Astrocyte (in vitro differentiated cells and primary cell): ENCODE data around the gene PHF10.

Experiments used
- CTCF ChIP-seq: IDR thresholded peaks from 2 replicates; pipeline ENCODE4 v1.5.1; 2011; ENCODE audit warnings: low read depth, mild to moderate bottlenecking, inconsistent platforms, low read length, moderate library complexity; ENCODE audit not compliant: insufficient read depth
- EZH2 ChIP-seq: IDR thresholded peaks from 2 replicates; pipeline ENCODE4 v1.6.1; 2012; ENCODE audit warnings: mild to moderate bottlenecking, low read length, inconsistent platforms; ENCODE audit not compliant: insufficient read depth

DNA sequence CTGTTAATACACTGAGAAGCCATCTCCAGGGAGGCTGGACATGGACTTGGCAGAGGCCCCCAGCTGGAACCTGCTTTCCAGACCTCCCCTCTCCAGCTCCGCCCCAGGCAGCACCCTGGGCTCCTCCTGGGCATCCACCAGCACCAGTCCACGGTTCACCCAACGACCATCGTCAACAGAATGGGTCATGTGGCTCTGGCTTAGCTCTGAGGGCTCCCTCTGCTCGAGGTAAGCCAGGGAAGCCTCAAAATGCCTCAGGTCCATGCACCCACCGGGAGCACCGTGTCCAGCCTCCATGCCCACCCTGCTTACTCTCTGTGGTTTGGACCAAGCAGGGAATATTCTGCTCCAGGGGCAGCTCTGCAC lies 62.9 kb downstream of the PHF10 start:
- TF ChIP-seq CTCF (no peak), EZH2 (no peak)
